ENCODE data around the gene COLGALT1. TPM values are rescaled to one million over a fixed set of nuclear protein-coding genes. Genes with fewer than 3 reads are reported as not detected.

The COLGALT1 gene
- polyA plus RNA-seq, 1 experiment: 89.0 TPM

GRCh38 chr19:17626456-17627015 lies 71.1 kb downstream of the COLGALT1 start:
- Histone ChIP-seq H3K27me3 (ENCODE audit: control insufficient read depth, insufficient read depth, low read length) (peaks cover 5% of the 10 kb centered on the region), H3K9me3 (ENCODE audit: control insufficient read depth, insufficient read depth, low read length) (peaks cover 3% of the 10 kb centered on the region), H3K27ac (ENCODE audit: low read depth, low read length) (no peak overlapping the region), H3K4me3 (ENCODE audit: low read depth, low read length) (no peak overlapping the region)
- no peak for TF ChIP-seq CTCF (IDR thresholded peaks at IDR 0.05; ENCODE audit: low read depth, low read length)
- POLR2A ChIA-PET: interaction anchor here (0.6 kb wide), 1 partner anchor 268 kb away, joined by 6 read pairs; no protein-coding TSS in a partner anchor
- CTCF ChIA-PET: no interaction called here
- no peak for DNase-seq (ENCODE audit: low read depth, low spot score)

- ChIA-PET CTCF (no interaction called here), POLR2A (interaction anchor here (0.6 kb wide), 1 partner anchor 269 kb away, joined by 6 read pairs; no protein-coding TSS in a partner anchor)
- Histone ChIP-seq H3K27ac (ENCODE audit: low read depth, low read length) (no peak overlapping the region), H3K27me3 (ENCODE audit: control insufficient read depth, insufficient read depth, low read length) (peaks cover 4% of the 10 kb centered on the region), H3K4me3 (ENCODE audit: low read depth, low read length) (no peak overlapping the region), H3K9me3 (ENCODE audit: control insufficient read depth, insufficient read depth, low read length) (no peaks in the 10 kb centered on the region; the same call in none of the 2 replicates)
- no peak for DNase-seq (ENCODE audit: low read depth, low spot score)
- no peak for TF ChIP-seq CTCF (IDR thresholded peaks at IDR 0.05; ENCODE audit: low read depth, low read length)
These were observed 71.7 kb downstream of the COLGALT1 start for GRCh38 chr19:17627161-17627560.

GRCh38 chr19:17627921-17628320 lies 72.5 kb downstream of the COLGALT1 start:
- Histone ChIP-seq H3K27me3 (ENCODE audit: control insufficient read depth, insufficient read depth, low read length) (peaks cover 7% of the 10 kb centered on the region), H3K9me3 (ENCODE audit: control insufficient read depth, insufficient read depth, low read length) (no peaks in the 10 kb centered on the region; the same call in none of the 2 replicates), H3K4me3 (ENCODE audit: low read depth, low read length) (no peak overlapping the region), H3K27ac (ENCODE audit: low read depth, low read length) (no peak overlapping the region)
- DNase-seq (ENCODE audit: low read depth, low spot score): no peak
- POLR2A ChIA-PET: no interaction called here
- CTCF ChIA-PET: no interaction called here
- no peak for TF ChIP-seq CTCF (IDR thresholded peaks at IDR 0.05; ENCODE audit: low read depth, low read length)

- peaks cover 7% of the 10 kb centered on the region for H3K27me3 ChIP-seq (ENCODE audit: control insufficient read depth, insufficient read depth, low read length)
- DNase-seq (ENCODE audit: low read depth, low spot score): no peak
- CTCF ChIA-PET: no interaction called here
- no peak overlapping the region for H3K4me3 ChIP-seq (ENCODE audit: low read depth, low read length)
- no peak overlapping the region for H3K27ac ChIP-seq (ENCODE audit: low read depth, low read length)
- H3K9me3 ChIP-seq (ENCODE audit: control insufficient read depth, insufficient read depth, low read length): no peaks in the 10 kb centered on the region; the same call in 1 of the 2 replicates
- no peak for TF ChIP-seq CTCF (IDR thresholded peaks at IDR 0.05; ENCODE audit: low read depth, low read length)
- POLR2A ChIA-PET: no interaction called here
These were observed 74.3 kb downstream of the COLGALT1 start for GRCh38 chr19:17629760-17630159.

- Histone ChIP-seq H3K9me3 (ENCODE audit: control insufficient read depth, insufficient read depth, low read length) (no peaks in the 10 kb centered on the region), H3K27me3 (ENCODE audit: control insufficient read depth, insufficient read depth, low read length) (peaks cover 7% of the 10 kb centered on the region), H3K4me3 (ENCODE audit: low read depth, low read length) (no peak overlapping the region), H3K27ac (ENCODE audit: low read depth, low read length) (no peak overlapping the region)
- DNase-seq (ENCODE audit: low read depth, low spot score): no peak
- ChIA-PET CTCF (no interaction called here), POLR2A (no interaction called here)
- no peak for TF ChIP-seq CTCF (IDR thresholded peaks at IDR 0.05; ENCODE audit: low read depth, low read length)
These were observed 77.1 kb downstream of the COLGALT1 start for GRCh38 chr19:17632577-17632976.

Other genes with a start within 250 kb of the COLGALT1 start
- 23.2 and 24.3 TPM in 2 replicates for gene MRPL34, start 249.8 kb upstream of the COLGALT1 start, polyA plus RNA-seq (2011; rRNA removed)
- gene DDA1, start 246.1 kb upstream of the COLGALT1 start, polyA plus RNA-seq (2011; rRNA removed): 38.7 and 40.7 TPM in 2 replicates
- gene ANO8, start 220.8 kb upstream of the COLGALT1 start, polyA plus RNA-seq (2011; rRNA removed): 1.8 and 2.0 TPM in 2 replicates
- 4.7 TPM in 2 replicates for gene GTPBP3, start 218.1 kb upstream of the COLGALT1 start, polyA plus RNA-seq (2011; rRNA removed)
- gene PLVAP, start 178.3 kb upstream of the COLGALT1 start, polyA plus RNA-seq (2011; rRNA removed): not detected in 2 replicates
- gene CCDC194, start 161.5 kb upstream of the COLGALT1 start, polyA plus RNA-seq (2011; rRNA removed): not detected in 2 replicates
- gene BST2, start 150.0 kb upstream of the COLGALT1 start, polyA plus RNA-seq (2011; rRNA removed): 1.9 and 2.8 TPM in 2 replicates
- 22.5 and 30.1 TPM in 2 replicates for gene MVB12A, start 135.6 kb upstream of the COLGALT1 start, polyA plus RNA-seq (2011; rRNA removed)
- 0.05 and 0.07 TPM in 2 replicates for gene TMEM221, start 107.0 kb upstream of the COLGALT1 start, polyA plus RNA-seq (2011; rRNA removed)
- not detected in 2 replicates for gene NXNL1, start 94.7 kb upstream of the COLGALT1 start, polyA plus RNA-seq (2011; rRNA removed)
- 8.3 and 9.4 TPM in 2 replicates for gene SLC27A1, start 85.1 kb upstream of the COLGALT1 start, polyA plus RNA-seq (2011; rRNA removed)
- 40.5 and 60.8 TPM in 2 replicates for gene PGLS, start 44.0 kb upstream of the COLGALT1 start, polyA plus RNA-seq (2011; rRNA removed)
- gene UNC13A, start 132.7 kb downstream of the COLGALT1 start, polyA plus RNA-seq (2011; rRNA removed): 0.04 and 0.05 TPM in 2 replicates
- gene MAP1S, start 163.8 kb downstream of the COLGALT1 start, polyA plus RNA-seq (2011; rRNA removed): 8.2 and 14.3 TPM in 2 replicates
- 0.15 and 0.35 TPM in 2 replicates for gene FCHO1, start 195.8 kb downstream of the COLGALT1 start, polyA plus RNA-seq (2011; rRNA removed)
- gene B3GNT3, start 239.5 kb downstream of the COLGALT1 start, polyA plus RNA-seq (2011; rRNA removed): not detected in 2 replicates

Measured in AG04450 (cell line).